ENCODE measurements around the gene FBH1.
A peak's percentile ranks its signal among the peaks of the same experiment; 100 is the strongest.
"Not testable (repeated sequence)": the region's sequence is repeated elsewhere in the genome, so short reads cannot be mapped to it uniquely, and the experiment has no call there.

FBH1 gene

DNA sequence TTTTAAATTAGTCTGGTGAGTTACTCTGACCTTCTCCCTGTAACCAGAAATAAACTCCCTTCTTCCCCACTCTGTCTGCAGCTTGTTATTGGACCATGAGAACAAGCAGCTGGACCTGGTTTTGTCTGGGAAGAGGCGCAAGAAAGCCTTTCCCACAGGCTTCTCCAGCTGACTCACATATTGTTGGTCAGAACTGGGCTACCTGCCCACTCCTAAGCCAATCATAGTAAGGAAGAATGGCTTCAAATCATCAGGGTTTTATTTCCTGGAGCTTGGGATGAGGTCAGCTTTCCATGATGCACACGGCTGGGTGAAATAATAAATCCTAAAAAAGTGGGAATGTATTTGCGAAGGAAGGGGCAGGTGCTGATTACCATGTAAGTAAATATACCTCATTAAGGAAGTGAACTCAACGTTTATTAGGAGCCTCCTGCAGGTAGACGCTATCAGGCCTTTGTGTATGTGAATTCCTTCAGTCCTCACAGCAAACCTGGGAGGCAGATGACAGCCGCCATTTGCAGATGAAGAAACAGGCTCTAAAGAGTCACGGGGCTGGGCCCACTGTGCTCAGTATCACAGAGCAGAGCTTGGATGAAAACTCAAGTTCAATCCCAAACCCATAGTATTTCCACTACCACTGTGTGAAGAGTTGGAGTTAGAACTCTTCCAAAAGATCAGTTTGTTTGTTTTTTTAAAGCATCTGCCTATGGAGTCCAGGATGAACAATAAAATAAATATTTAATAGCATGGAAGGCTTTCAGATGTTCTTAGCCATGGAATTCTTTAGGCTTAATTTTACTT is 54.5 kb downstream of the FBH1 start:
- no peak for DNase-seq

DNA sequence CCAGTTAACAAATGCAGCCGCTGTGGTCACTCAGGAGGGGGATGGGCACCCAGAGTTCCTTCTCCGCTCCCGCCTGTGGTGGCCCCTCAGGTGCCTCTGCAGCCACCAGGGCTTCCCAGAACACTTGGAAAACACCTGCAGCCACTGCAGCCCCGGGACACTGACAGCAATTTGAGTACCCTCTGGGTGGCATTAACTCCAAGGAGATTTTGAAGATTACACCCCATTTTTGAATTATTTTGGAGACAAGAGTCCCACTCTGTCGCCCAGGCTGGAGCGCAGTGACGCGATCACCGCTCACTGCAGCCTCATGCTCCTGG is 55.1 kb downstream of the FBH1 start:
- no peak for DNase-seq

DNA sequence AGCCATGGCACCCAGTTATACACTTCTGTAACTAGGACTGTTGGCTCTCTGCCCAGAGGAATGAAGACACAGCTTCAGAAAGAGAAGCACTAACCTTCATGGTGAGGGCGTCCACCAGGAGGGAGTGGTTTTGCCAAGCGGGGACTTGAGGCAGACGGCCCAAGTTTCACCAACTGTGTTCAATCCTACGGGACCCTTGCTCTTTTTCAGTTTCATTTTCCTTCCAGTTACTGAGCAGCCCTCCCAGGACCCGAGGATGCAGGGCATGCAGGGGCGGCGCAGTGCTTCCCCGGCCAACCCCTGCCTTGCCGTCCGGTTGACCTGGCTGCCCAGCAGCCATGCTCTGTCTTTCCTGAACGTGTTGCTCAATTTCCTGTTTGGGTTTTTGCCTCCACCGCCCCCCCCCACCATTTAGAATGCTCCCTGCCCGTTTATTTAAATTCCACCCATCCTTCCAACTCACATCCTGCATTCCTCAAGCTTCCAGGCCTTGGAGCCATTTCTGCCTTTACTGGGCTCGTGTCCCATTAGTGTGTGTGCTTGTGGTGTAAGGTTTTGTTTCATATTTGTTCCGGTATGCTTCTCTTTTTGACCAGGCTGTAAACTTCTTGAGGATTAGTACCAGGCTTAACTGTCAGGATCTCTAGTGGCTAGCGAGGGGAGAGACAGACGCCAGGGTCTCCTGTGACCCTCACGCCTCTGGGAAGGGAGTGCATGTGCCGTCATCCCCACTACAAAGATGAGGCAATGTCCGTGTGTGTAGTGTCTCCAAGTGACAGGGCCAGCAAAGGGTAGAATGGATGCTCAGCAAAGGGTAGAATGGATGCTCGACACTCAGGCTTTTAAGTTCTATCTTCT is 55.7 kb downstream of the FBH1 start:
- DNase-seq, result no peak

GRCh38 chr10:5946419-5946775 is 56.4 kb downstream of the FBH1 start:
- DNase-seq, result not testable (repeated sequence)

GRCh38 chr10:5946786-5947185 is 56.7 kb downstream of the FBH1 start:
- no peak for DNase-seq

DNA sequence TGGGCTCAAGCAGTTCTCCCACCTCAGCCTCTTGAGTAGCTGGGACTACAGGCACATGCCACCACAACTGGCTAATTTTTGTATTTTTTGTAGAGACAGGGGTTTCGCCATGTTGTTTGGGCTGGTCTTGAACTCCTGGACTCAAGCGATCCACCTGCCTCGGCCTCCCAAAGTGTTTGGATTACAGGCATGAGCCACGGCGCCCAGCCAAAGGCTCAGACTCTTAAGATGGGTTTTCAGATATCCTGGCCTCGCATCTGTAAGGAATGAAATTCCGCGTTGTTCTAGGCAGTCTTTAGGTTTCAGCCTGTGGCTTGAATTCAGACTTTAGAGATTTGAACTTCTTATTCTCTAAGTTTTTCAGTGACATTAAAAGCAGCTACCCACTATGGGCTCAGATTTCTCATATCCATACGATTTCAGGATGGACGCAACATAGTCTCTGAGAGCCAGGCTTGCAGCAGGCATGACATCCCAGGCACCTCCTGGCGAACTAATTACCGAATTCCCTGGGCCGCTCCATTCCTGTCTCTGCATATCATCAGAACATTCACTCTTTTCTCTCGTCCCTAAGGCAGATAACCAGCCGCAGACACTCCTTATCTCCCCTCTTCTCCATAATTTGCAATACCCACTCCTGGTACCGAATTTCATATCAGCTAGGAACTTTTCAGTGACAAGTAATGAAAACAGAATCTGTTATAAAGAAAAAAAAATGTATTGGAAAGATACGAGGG is 57.6 kb downstream of the FBH1 start:
- no peak for DNase-seq

DNA sequence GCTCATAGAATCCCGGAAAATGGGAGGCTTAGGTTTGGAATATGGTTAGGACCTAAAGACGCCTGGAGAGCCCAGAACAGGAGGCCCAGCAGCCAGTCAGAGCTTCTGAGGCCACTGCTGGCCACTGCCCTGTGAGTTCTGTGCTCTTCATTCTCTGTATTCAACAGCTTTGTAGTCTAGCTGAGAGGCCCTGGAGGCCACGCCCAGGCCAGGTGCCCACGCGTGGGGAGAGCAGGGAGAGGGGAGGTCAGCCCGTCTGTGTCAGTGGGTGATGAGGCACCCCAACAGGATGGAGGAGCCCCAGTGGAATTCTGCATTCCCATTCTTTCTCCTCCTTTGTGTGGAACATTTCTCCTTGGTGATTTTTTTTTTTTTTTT is 58.2 kb downstream of the FBH1 start:
- no peak for DNase-seq

DNA sequence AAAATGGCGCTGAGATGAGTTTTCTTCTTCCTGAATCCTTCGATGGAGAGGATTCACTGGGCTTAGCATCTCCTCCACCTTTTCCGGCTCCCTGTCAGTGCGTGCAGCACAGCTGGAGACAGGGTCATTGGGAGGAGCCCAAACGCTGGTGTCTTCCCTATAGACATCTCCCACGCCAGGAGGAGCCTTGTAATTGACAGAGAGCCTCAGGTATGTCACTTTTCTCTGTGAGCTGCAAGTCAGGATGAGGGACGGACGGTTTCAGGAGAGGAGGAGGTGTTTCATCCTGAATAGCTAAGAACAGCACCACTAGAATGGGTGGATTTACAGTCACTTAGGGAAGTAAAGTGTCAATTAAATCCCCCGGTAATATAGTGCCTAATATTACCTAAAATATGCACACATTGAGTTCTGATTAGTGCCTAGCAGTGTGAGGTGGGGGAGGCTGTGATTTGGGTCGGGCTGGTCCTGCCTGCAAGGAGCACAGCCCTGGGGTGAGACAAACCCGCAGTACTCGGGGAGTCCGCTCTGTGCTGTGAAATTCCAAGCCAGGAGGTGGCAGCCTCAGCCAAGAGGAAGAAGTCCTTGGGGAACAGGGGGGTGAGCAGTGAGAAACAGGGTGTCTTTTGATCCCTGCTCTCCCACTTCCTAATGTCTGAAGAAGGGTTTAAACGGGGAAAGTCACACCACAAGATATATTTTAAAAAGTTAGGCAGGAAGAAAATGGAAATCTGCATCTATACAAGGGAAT is 59.1 kb downstream of the FBH1 start:
- peak; percentile 1 for DNase-seq

- DNase-seq, result peak; percentile 50
Observed at GRCh38 chr10:5951167-5951711, 61.2 kb downstream of the FBH1 start.

DNA sequence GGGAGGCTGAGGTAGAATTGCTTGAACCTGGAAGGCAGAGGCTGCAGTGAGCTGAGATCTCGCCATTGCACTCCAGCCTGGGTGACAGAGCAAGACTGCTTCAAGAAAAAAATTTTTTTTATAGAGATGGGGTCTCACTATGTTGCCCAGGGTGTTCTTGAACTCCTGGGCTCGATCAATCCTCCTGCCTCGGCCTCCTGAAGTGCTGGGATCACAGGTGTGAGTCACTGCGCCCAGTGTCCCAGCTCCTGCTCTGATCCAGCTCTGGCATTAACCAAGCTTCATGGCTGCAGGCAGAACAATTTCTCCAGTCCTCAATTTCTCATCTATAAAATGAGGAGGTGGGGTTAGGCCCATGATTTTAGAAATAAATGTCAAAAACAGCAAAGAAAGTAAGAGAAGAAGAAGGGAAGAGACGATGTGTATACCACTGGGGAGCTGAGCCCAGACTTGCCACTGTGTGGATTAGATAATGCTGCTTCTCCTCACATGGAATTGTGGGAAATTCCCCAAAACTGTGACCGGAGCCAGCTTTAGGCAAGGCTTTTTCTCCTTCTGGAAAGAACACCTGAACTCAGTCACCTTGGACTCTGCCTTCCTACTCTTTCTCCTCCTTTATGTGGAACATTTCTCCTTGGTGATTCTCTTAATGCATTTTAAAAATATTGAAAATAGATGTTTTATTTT is 61.8 kb downstream of the FBH1 start:
- no peak for DNase-seq

DNA sequence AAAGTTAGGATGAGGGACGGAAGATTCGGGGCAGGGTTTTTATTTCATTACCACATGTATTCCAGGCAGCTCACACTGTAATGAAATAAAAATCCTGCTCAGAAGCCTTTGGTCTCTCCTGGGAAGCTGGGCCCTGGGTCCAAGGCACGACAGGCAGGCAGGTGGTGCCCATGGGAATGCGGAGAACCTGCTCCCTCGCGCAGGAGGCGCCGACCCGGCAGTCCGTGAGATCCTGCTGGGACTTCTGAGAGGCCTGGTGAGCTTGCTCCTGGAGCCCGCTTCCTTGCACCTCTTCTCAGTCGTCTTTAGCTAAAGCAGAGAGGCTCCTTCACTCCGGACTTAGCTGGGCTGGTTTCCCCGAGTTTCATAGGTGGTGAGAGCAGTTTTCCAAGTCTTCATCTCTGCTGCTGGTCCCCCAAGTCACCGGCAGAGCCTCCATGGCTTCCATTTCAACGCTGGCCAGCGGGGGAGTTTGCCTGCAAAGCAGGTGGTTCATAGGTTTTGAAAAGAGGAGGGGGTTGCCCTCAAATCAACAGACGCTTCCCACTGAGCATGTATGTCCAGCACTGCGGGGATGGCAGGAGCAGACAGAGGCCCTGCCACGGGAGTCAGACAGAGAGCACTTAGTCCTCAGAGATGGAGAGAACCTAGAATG is 62.8 kb downstream of the FBH1 start:
- DNase-seq, result no peak

GRCh38 chr10:5953676-5954075 is 63.6 kb downstream of the FBH1 start:
- no peak for DNase-seq

DNA sequence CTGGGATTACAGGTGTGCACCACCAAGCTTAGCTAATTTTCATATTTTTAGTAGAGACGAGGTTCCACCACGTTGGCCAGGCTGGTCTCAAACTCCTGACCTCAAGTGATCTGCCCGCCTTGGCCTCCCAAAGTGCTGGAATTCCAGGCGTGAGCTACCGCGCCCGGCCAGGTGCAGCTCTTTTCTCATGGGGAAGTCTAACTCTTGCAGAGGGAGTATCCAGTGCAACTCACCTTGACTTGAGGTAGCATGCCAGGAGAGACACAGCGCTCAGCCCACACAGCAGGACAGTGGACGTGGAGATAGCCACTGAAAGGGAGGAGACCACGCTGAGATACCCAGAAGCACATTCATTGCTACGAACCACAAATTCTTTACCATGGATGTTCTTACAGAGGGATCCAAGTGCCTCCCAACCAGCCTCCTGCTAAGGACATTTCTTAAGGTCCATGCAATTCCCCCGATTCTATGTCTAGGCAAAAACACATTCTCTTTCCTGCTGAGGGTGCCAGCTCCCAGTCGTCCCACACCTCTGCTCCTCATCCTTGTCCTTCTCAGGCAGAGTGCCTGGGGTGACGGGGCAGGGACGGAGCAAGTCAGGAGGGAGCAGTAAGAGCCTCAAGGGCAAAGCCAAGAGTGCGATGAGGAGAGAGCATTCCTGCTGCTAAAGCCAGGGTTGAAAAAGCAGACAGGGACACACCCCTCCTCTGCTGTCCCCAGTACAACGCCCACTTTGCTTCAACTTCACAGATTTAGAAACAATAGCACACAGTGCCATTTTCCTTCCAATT is 66.3 kb downstream of the FBH1 start:
- no peak for DNase-seq

DNA sequence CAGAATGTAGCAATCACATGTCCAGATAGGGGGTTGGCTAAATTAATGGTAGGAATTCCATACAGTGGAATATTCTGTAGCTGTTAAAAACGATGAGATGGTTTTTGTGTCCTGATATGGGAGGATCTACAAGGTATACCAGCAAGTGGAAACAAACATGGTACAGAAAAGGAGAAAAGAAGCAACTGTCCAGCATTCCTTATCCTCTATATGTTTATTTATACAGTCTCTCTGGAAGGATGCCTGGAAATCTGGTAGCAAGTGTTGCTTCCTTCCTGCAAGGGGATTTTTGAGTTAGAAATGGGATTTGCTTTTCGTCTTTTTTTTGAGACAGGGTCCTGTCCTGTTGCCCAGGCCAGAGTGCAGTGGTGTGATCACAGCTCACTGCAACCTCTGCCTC is 68.0 kb downstream of the FBH1 start:
- no peak for DNase-seq

GRCh38 chr10:5958675-5959074 is 68.6 kb downstream of the FBH1 start:
- peak; percentile 24 for DNase-seq

DNA sequence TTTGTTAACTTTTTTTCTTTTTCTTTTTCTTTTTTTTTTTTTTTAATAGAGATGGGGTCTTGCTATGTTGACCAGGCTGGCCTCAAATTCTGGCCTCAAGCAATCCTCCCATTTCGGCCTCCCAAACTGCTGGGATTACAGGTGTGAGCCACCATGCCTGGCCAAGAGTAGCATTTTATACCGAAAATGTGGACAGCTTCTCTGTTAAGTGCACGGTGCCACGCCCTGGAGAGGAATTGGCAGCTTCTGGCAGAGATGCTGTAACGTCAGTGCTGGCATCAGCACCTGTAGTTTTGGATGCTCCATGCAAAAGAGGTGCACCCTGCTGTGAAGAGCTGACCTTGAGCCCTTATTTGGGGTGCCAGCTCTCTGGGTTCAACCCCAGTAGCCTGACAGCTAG is 69.1 kb downstream of the FBH1 start:
- DNase-seq, result no peak

DNA sequence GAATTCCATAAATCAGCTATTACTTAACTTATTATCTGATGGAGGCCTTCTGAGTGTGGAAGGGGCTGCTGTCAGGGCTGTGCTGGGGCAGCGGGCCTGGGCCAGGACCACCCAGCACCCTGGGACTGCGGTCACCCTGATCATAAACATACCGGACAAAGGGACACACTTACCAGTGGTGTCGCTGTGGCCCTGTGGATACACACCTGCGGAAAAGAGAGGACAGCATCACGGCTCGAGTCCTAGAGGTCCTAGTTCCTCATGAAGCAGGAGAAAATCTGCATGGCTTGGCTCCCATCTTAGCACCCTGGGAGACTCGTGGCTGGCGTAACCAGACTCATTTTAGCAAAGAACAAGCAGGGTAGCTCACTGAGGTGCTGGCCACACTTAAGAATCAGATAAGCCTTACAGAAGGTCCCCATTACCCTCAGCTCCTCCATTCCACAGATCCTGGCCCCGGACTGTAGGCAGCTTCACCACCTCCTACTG is 69.6 kb downstream of the FBH1 start:
- DNase-seq, result no peak

DNA sequence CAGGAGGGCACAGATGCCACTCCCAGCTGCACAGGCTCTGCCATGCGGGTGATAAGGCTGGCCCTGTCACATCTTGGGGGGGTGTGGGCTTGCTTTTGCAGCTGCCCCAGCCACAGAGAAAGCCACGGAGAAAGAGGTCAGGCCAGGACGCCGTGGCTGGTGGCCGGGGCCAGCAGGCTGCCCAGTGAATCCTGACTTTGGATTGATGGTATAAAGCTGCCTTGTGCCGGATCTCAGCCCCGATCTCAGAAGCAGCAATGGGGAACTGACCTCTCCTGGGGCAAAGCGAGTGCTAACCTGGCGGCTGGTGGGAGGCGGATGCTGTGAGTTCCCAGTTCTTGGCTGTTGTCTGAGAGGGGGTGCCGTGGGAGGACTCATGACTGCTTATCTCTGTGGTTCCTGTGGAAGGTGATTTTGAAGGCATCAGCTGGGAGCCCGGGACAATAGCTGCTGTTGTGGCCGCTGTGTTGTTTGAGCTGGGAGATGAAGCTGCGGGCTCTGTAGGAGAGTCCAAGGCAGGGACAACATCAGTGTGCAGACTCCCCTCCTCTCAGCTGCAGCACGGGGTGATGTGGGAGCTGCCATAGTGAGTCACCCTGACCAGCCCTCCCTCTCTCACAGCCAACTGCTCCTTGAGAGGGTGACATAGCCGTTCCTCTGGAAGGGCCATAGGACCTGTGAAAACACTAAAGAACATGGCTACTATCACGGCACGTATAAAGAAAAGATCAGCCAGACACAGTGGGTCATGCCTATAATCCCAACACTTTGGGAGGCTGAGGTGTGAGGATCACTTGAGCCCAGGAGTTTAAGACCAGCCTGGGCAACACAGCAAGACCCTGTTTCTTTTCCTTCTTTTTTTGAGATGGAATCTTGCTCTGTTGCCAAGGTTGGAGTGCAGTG is 70.3 kb downstream of the FBH1 start:
- no peak for DNase-seq

GRCh38 chr10:5960973-5961275 is 70.9 kb downstream of the FBH1 start:
- DNase-seq, result not testable (repeated sequence)

All from NCI-H2171 treated with DMSO at 0.1 percent for 48 hours (cell line).